Nephron progenitor cell (in vitro differentiated cells): Measurements from ENCODE around the gene PSMC3.

Source experiments
- DNase-seq: peaks from one replicate; pipeline ENCODE4 v3.0.0; 2021
- H3K27ac Mint-ChIP-seq: 2 replicates; pipeline ENCODE4 v1.8.0; 2021; ENCODE audit warnings: mild to moderate bottlenecking, moderate library complexity, mixed read lengths
- H3K27me3 Mint-ChIP-seq: 2 replicates; pipeline ENCODE4 v1.8.0; 2021; ENCODE audit warnings: mild to moderate bottlenecking, low read depth, mixed read lengths; ENCODE audit not compliant: poor library complexity
- H3K36me3 Mint-ChIP-seq: 2 replicates; pipeline ENCODE4 v1.8.0; 2021; ENCODE audit warnings: low read depth, mixed read lengths
- H3K4me1 Mint-ChIP-seq: 2 replicates; pipeline ENCODE4 v1.8.0; 2021; ENCODE audit warnings: mixed read lengths
- H3K4me3 Mint-ChIP-seq: 2 replicates; pipeline ENCODE4 v1.8.0; 2021; ENCODE audit warnings: mild to moderate bottlenecking, moderate library complexity, mixed read lengths
- H3K9me3 Mint-ChIP-seq: 2 replicates; pipeline ENCODE4 v1.8.0; 2021; ENCODE audit warnings: mild to moderate bottlenecking, moderate library complexity, mixed read lengths
- TF ChIP-seq, protein P1 (sequence below): fragments of 200-600 bp; sonication (generic); IDR thresholded peaks from 2 replicates; pipeline ENCODE4 v1.5.0; 2021; ENCODE audit warnings: antibody characterized with exemption

PSMC3 gene

DNA sequence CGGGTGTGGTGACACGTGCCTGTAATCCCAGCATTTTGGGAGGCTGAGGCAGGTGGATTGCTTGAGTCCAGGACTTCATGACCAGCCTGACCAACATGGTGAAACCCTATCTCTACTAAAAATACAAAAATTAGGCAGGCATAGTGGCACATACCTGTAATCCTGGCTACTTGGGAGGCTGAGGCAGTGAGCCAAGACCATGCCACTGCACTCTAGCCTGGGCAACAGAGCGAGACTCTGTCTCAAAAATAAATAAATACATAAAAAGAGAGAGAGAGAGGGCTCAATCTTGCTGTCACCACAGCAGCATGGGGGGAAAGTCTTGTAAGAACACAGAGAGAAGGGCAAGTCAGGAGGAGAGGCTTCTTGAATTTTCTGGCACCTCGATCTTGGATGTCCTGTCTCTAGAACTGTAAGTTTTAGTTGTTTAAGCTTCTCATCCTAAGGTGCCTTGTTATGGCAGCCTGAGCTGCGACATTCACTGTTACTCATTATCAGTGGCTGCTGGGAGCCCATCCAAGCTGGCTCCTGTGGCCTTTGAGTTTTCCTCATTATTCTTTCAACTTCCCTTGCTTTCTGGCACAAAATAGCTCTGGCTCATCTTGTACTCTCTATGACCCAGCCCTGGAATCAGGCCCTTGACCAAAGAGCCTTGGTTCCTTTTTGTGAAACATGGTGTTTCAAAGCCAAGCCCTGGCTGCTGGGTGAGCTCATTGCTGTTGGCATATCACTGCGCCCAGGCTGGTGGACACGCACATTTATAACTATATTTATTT lies 8.0 kb upstream of the PSMC3 start:
- no peak for DNase-seq
- Mint-ChIP-seq H3K9me3 (no peaks in the 10 kb centered on the region), H3K27ac (no peak overlapping the region), H3K4me1 (peaks cover 9% of the 10 kb centered on the region), H3K36me3 (no peaks in the 10 kb centered on the region), H3K4me3 (no peak overlapping the region), H3K27me3 (peaks cover 8% of the 10 kb centered on the region)
- TF ChIP-seq, protein P1, sequence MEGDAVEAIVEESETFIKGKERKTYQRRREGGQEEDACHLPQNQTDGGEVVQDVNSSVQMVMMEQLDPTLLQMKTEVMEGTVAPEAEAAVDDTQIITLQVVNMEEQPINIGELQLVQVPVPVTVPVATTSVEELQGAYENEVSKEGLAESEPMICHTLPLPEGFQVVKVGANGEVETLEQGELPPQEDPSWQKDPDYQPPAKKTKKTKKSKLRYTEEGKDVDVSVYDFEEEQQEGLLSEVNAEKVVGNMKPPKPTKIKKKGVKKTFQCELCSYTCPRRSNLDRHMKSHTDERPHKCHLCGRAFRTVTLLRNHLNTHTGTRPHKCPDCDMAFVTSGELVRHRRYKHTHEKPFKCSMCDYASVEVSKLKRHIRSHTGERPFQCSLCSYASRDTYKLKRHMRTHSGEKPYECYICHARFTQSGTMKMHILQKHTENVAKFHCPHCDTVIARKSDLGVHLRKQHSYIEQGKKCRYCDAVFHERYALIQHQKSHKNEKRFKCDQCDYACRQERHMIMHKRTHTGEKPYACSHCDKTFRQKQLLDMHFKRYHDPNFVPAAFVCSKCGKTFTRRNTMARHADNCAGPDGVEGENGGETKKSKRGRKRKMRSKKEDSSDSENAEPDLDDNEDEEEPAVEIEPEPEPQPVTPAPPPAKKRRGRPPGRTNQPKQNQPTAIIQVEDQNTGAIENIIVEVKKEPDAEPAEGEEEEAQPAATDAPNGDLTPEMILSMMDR, result no peak

DNA sequence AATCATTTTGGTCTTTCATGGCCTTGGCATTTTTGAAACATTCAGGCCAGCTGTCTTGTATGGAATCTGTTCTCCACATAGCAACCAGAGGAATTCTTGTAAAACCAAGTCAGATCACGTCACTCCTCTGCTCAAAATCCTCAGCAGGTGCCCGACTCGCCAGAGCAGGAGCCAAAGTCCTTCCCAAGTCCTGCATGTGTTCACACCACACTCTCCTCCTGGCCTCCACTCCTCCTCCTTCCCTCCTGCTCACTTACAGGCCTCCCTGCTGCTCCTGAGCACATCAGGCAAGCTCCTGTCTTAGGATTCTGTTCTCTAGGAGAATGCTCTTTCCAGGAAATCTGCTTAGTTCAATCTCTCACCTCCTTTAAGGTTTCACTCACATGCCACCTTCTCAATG lies 6.9 kb upstream of the PSMC3 start:
- H3K4me1 Mint-ChIP-seq, result peaks cover 9% of the 10 kb centered on the region
- H3K9me3 Mint-ChIP-seq, result no peaks in the 10 kb centered on the region
- no peak overlapping the region for H3K4me3 Mint-ChIP-seq
- peaks cover 8% of the 10 kb centered on the region for H3K27me3 Mint-ChIP-seq
- TF ChIP-seq, protein P1, result no peak
- no peak for DNase-seq
- H3K27ac Mint-ChIP-seq, result peak overlapping the region; percentile 3
- no peaks in the 10 kb centered on the region for H3K36me3 Mint-ChIP-seq

DNA sequence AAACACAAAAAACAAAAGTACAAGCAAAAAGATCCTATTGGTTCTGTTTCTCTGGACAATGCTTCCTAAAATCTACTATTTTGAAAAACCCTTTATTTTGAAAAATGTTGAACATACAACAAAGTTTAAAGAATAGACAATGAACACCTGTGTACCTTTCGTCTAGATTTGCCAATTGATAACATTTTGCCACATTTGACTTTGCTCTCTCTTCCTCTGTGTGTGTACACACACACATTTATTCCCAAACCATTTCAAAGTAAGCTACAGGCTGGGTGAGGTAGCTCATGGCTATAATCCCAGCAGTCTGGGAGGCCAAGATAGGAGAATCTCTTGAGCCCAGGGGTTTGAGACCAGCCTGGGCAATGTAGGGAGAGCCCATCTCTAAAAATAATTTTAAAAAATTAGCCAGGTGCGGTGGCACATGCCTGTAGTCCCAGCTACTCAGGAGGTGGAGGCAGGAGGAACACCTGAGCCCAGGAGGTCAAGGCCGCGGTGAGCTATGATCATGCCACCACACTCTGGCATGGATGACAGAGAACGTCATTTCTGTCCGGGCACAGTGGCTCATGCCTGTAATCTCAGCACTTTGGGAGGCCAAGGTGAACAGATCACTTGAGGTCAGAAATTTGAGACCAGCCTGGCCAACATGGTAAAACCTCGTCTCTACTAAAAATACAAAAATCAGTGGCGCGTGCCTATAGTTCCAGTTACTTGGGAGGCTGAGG lies 5.3 kb upstream of the PSMC3 start:
- Mint-ChIP-seq H3K4me1 (peaks cover 7% of the 10 kb centered on the region), H3K36me3 (no peaks in the 10 kb centered on the region), H3K4me3 (no peak overlapping the region), H3K9me3 (no peaks in the 10 kb centered on the region), H3K27me3 (peaks cover 8% of the 10 kb centered on the region), H3K27ac (no peak overlapping the region)
- TF ChIP-seq, protein P1, result no peak
- no peak for DNase-seq

DNA sequence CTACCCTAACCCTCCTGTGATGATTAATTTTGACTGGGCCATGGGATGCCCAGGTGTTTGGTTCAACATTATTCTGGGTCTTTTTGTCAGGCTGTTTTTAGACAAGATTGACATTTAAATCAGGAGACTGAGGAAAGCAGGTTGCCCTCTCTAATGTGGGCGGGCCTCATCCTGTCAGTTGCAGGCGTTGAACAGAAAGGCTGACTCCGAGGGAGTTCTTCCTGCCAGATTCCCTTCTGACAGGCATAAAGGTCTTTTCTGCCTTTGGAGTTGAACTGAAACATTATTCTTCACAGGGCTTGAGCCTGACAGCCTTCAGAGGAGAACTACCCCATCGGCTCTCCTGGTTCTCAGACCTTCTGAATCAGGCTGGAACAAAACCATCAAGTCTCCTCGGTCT lies 4.3 kb upstream of the PSMC3 start:
- Mint-ChIP-seq H3K4me3 (no peak overlapping the region), H3K27me3 (peaks cover 3% of the 10 kb centered on the region), H3K36me3 (peaks cover 8% of the 10 kb centered on the region), H3K27ac (peak overlapping the region; percentile 22), H3K9me3 (no peaks in the 10 kb centered on the region), H3K4me1 (peaks cover 17% of the 10 kb centered on the region)
- DNase-seq, result no peak
- TF ChIP-seq, protein P1, result no peak

DNA sequence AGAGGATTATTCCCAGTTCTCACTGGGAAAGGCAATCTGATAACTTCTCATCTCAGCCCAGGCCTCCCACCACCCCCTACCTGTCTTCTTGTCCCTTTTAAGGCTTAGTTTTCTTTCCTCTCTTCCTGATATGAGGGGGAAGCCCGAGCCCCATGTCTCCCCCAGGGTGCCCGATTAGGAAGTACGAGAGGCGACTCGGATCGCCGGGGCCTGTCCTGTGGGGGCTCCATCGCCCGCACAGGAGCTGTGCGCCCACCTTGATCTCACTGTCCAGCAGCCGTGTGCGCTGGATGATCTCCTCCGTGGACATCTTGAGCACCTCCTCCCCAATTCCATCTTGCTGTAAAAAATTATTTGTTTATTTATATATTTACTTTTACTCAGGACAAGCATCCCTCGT lies 628 bp downstream of the PSMC3 start:
- peak overlapping the region; percentile 100 for H3K4me3 Mint-ChIP-seq
- H3K4me1 Mint-ChIP-seq, result peaks cover 24% of the 10 kb centered on the region
- H3K27ac Mint-ChIP-seq, result peak overlapping the region; percentile 100
- no peak for DNase-seq
- H3K9me3 Mint-ChIP-seq, result no peaks in the 10 kb centered on the region
- peaks cover 44% of the 10 kb centered on the region for H3K36me3 Mint-ChIP-seq
- TF ChIP-seq, protein P1, result no peak
- H3K27me3 Mint-ChIP-seq, result no peaks in the 10 kb centered on the region
